B cell (primary cell): Measurements from ENCODE around the gene CCDC13. TPM values are rescaled to one million over a fixed set of nuclear protein-coding genes. Genes with fewer than 3 reads are reported as not detected.

Source experiments
- ATAC-seq: fragments of 200-7000 bp; cut with Tn5 transposase; one replicate; pipeline ENCODE4 v1.10.0; 2021; ENCODE audit warnings: low read depth, mild to moderate bottlenecking, moderate number of reproducible peaks, moderate library complexity
- CTCF ChIA-PET: fragments of 350-600 bp; sonication (Branson Sonifier 250); formaldehyde crosslinking; loops from one replicate; lab custom pipeline; 2021; ENCODE audit warnings: antibody characterized with exemption, inconsistent platforms; lab: Charles Lee
- POLR2A ChIA-PET: fragments of 350-600 bp; sonication (Branson Sonifier 250); formaldehyde crosslinking; loops from one replicate; lab custom pipeline; 2021; ENCODE audit warnings: antibody characterized with exemption; lab: Charles Lee
- DNase-seq: peaks from one replicate; pipeline ENCODE4 v3.0.0; 2013
- H2AFZ ChIP-seq: 2 replicates; pipeline ENCODE4 v1.6.1; 2012; ENCODE audit warnings: mild to moderate bottlenecking, low read depth, low read length; ENCODE audit not compliant: insufficient read depth, poor library complexity, severe bottlenecking
- H3K27ac ChIP-seq, 2 donors: 1 replicate in 1 of 2; 2 replicates in 1 of 2; pipeline ENCODE4 v1.5.1; 2012 to 2013; ENCODE audit warnings: low read length in 2 of 2, mild to moderate bottlenecking in 2 of 2, moderate library complexity in 1 of 2
- H3K27me3 ChIP-seq, 4 experiments: fragments of 200-600 bp in 1 of 4; sonication (generic) in 1 of 4; replicated peaks in 1 of 4; 1 replicate in 2 of 4; 2 replicates in 2 of 4; pipeline versions ENCODE4 v1.6.1 to v1.7.0; 2013 to 2016; ENCODE audit warnings: low read length in 3 of 4, mild to moderate bottlenecking in 2 of 4, mixed read lengths in 1 of 4, moderate library complexity in 1 of 4; ENCODE audit not compliant: insufficient read depth in 4 of 4, control insufficient read depth in 3 of 4; ENCODE audit errors: control extremely low read depth in 1 of 4
- H3K36me3 ChIP-seq, 2 experiments: replicated peaks in 1 of 2; 1 replicate in 1 of 2; 2 replicates in 1 of 2; pipeline versions ENCODE4 v1.6.1 to v1.7.1; 2013; ENCODE audit warnings: low read length in 1 of 2; ENCODE audit not compliant: insufficient read depth in 2 of 2, control insufficient read depth in 1 of 2; ENCODE audit errors: control extremely low read depth in 1 of 2, extremely low read depth in 1 of 2
- H3K4me1 ChIP-seq, 2 donors: fragments of 200-600 bp in 1 of 2; sonication (generic) in 1 of 2; 1 replicate in 1 of 2; 2 replicates in 1 of 2; pipeline versions ENCODE4 v1.5.1 to v1.6.1; 2013 to 2017; ENCODE audit warnings: low read length in 2 of 2; ENCODE audit not compliant: control insufficient read depth in 2 of 2, insufficient read depth in 2 of 2
- H3K4me2 ChIP-seq: replicated peaks from 2 replicates; pipeline ENCODE3; 2012; ENCODE audit warnings: mild to moderate bottlenecking, low read depth, low read length; ENCODE audit not compliant: poor library complexity, severe bottlenecking
- H3K4me3 ChIP-seq, 5 experiments: fragments of 200-600 bp in 1 of 5; sonication (generic) in 1 of 5; 1 replicate in 3 of 5; 2 replicates in 2 of 5; pipeline versions ENCODE4 v1.5.1 to v1.7.0; 2011 to 2016; ENCODE audit warnings: low read length in 4 of 5, mild to moderate bottlenecking in 4 of 5, low read depth in 2 of 5, control low read depth in 1 of 5, moderate library complexity in 1 of 5; ENCODE audit not compliant: insufficient read depth in 1 of 5; ENCODE audit errors: control extremely low read depth in 1 of 5, extremely low read depth in 1 of 5
- H3K79me2 ChIP-seq: fragments of 200-600 bp; sonication (generic); one replicate; pipeline ENCODE4 v1.6.0; 2016; ENCODE audit warnings: low read length; ENCODE audit not compliant: control insufficient read depth, insufficient read depth
- H3K9ac ChIP-seq: fragments of 200-600 bp; sonication (generic); 2 replicates; pipeline ENCODE4 v1.6.1; 2017; ENCODE audit warnings: mild to moderate bottlenecking, low read length, moderate library complexity
- H3K9me3 ChIP-seq, 3 donors: one replicate each; pipeline versions ENCODE4 v1.6.1 to v1.7.1; 2013; ENCODE audit warnings: low read length in 2 of 3; ENCODE audit not compliant: control insufficient read depth in 2 of 3, insufficient read depth in 1 of 3; ENCODE audit errors: control extremely low read depth in 1 of 3
- H4K20me1 ChIP-seq: 2 replicates; pipeline ENCODE4 v1.6.0; 2012; ENCODE audit warnings: mild to moderate bottlenecking, low read length; ENCODE audit not compliant: insufficient read depth, control insufficient read depth, poor library complexity, severe bottlenecking
- H3K27ac Mint-ChIP-seq: one replicate; pipeline ENCODE4 v1.8.0; 2021; ENCODE audit warnings: mixed read lengths
- H3K27me3 Mint-ChIP-seq: one replicate; pipeline ENCODE4 v1.8.0; 2021; ENCODE audit warnings: mixed read lengths
- H3K4me1 Mint-ChIP-seq: one replicate; pipeline ENCODE4 v1.8.0; 2021; ENCODE audit warnings: mixed read lengths
- H3K4me3 Mint-ChIP-seq: one replicate; pipeline ENCODE4 v1.8.0; 2021; ENCODE audit warnings: mixed read lengths
- H3K9me3 Mint-ChIP-seq: one replicate; pipeline ENCODE4 v1.8.0; 2022; ENCODE audit warnings: mixed read lengths; ENCODE audit not compliant: insufficient read depth
- CTCF ChIP-seq: fragments of 200-600 bp; IDR thresholded peaks from one replicate; pipeline ENCODE4 v1.8.0; 2022; ENCODE audit warnings: antibody characterized with exemption, mild to moderate bottlenecking
- EZH2 ChIP-seq: IDR thresholded peaks from 2 replicates; pipeline ENCODE4 v1.6.1; 2012; ENCODE audit warnings: borderline replicate concordance, low read depth, mild to moderate bottlenecking, moderate library complexity, low read length; ENCODE audit not compliant: insufficient read depth, poor library complexity, severe bottlenecking
- WGBS: methylation state at CpG from one replicate; pipeline ENCODE4 v1.1.5; 2013; ENCODE audit warnings: missing lambda C conversion rate; ENCODE audit not compliant: insufficient coverage; 5-methylcytosine and 5-hydroxymethylcytosine counted together
- intact Hi-C: fragments of 100-400 bp; cut with micrococcal nuclease; formaldehyde crosslinking; loops from one replicate; pipeline ENCODE4 v1.10.0; 2022
- polyA plus RNA-seq: library from polyadenylated mRNA; depleted of rRNA; stranded (reverse); fragments of >200 nt; gene quantifications from 2 replicates; pipeline ENCODE4 v1.2.3, GENCODE V29; 2012
- total RNA-seq, 2 donors: library from RNA; stranded (reverse); fragments of 120-200 nt in 1 of 2; gene quantifications; 1 replicate in 1 of 2; 2 replicates in 1 of 2; pipeline versions ENCODE4 v1.2.3 to v1.2.4, GENCODE V29; 2013 to 2022

CCDC13 gene
- total and polyA plus RNA-seq, 2 donors (not counting 1 experiment from before 2014, with no cell fraction given), result 1.5 to 1.9 TPM

GRCh38 chr3:42803414-42804105 is 30.5 kb upstream of the CCDC13 start:
- Histone ChIP-seq H3K9me3 (no peaks in the 10 kb centered on the region), H3K27me3 (peaks cover 0 to 2% (median 0%) of the 10 kb centered on the region in 4 experiments), H3K36me3 (no peaks in the 10 kb centered on the region), H2AFZ (peak overlapping the region; percentile 99), H3K79me2 (peaks cover 34% of the 10 kb centered on the region), H3K27ac (peak overlapping the region; percentile 70 to 84), H3K4me1 (peaks cover 17 to 27% of the 10 kb centered on the region in 2 donors), H3K9ac (peak overlapping the region; percentile 88), H3K4me3 (peak overlapping the region; percentile 82 to 89 (median 87)), H3K4me2 (peak overlapping the region; percentile 95), H4K20me1 (peaks cover 9% of the 10 kb centered on the region)
- Mint-ChIP-seq H3K4me3 (peak overlapping the region; percentile 98), H3K9me3 (no peaks in the 10 kb centered on the region), H3K27me3 (peaks cover 15% of the 10 kb centered on the region), H3K27ac (peak overlapping the region; percentile 91), H3K4me1 (peaks cover 38% of the 10 kb centered on the region)
- intact Hi-C loops, result loop anchor here (1.0 to 5.0 kb wide), 5 partner anchors 23 to 78 kb away; partner anchors contain the start of gene CCDC13
- no peak for DNase-seq
- POLR2A ChIA-PET, result interaction anchor here (1.2 kb wide), 1 partner anchor 203 kb away, joined by 3 read pairs; the partner anchor contains the start of gene NKTR
- TF ChIP-seq CTCF, result no peak
- TF ChIP-seq EZH2, result no peak
- peak; percentile 1 for ATAC-seq
- CTCF ChIA-PET, result interaction anchor here (0.8 to 1.9 kb wide), 4 partner anchors 21 to 78 kb away, joined by 3 to 5 read pairs (median 4); no protein-coding TSS in a partner anchor
- 3% methylated on average over 32 of the region's 33 CpGs for WGBS

GRCh38 chr3:42802876-42803413 is 29.9 kb upstream of the CCDC13 start:
- Histone ChIP-seq H3K27ac (no peak overlapping the region), H4K20me1 (peaks cover 9% of the 10 kb centered on the region), H3K36me3 (no peaks in the 10 kb centered on the region), H3K9ac (peak overlapping the region; percentile 88), H2AFZ (peak overlapping the region; percentile 99), H3K27me3 (peaks cover 0 to 2% (median 0%) of the 10 kb centered on the region in 4 experiments), H3K4me2 (peak overlapping the region; percentile 95), H3K4me3 (peak overlapping the region in 2 of 5 experiments; percentile 89), H3K9me3 (no peaks in the 10 kb centered on the region), H3K4me1 (peaks cover 17 to 27% of the 10 kb centered on the region in 2 donors), H3K79me2 (peaks cover 34% of the 10 kb centered on the region)
- Mint-ChIP-seq H3K27ac (no peak overlapping the region), H3K4me1 (peaks cover 38% of the 10 kb centered on the region), H3K27me3 (peaks cover 15% of the 10 kb centered on the region), H3K4me3 (peak overlapping the region; percentile 98), H3K9me3 (no peaks in the 10 kb centered on the region)
- 93% methylated on average over 9 of the region's 11 CpGs for WGBS
- DNase-seq, result no peak
- intact Hi-C loops, result loop anchor here (5.0 kb wide), 1 partner anchor 44 kb away; no protein-coding TSS in a partner anchor
- no peak for TF ChIP-seq EZH2
- no peak for TF ChIP-seq CTCF
- POLR2A ChIA-PET, result no interaction called here
- ATAC-seq, result no peak
- CTCF ChIA-PET, result interaction anchor here (1.5 to 1.9 kb wide), 3 partner anchors 20 to 28 kb away, joined by 4 to 5 read pairs (median 5); no protein-coding TSS in a partner anchor
